Fibroblast of mammary gland (primary cell): ENCODE data around the gene TAP2.

ENCODE experiments used
- DNase-seq: peaks from one replicate; pipeline ENCODE4 v3.0.0-alpha.2; 2010; ENCODE audit warnings: low read depth
- H3K4me3 ChIP-seq: 2 replicates; pipeline ENCODE4 v1.5.1; 2011; ENCODE audit warnings: low read depth, mild to moderate bottlenecking, low read length, moderate library complexity; ENCODE audit not compliant: control insufficient read depth
- CTCF ChIP-seq: conservative IDR thresholded peaks from 2 replicates; pipeline ENCODE4 v1.5.1; 2011; ENCODE audit warnings: low read depth, low read length, inconsistent platforms; ENCODE audit not compliant: control insufficient read depth, insufficient read depth

TAP2 gene

GRCh38 chr6:32833664-32834063, 4.9 kb downstream of the TAP2 start:
- H3K4me3 ChIP-seq = no peak overlapping the region
- no peak for DNase-seq
- no peak for TF ChIP-seq CTCF

GRCh38 chr6:32832535-32832934, 6.0 kb downstream of the TAP2 start:
- H3K4me3 ChIP-seq = no peak overlapping the region
- TF ChIP-seq CTCF = no peak
- no peak for DNase-seq

- H3K4me3 ChIP-seq = no peak overlapping the region
- DNase-seq = no peak
- no peak for TF ChIP-seq CTCF
Measured at GRCh38 chr6:32830936-32831335, 7.6 kb downstream of the TAP2 start.

- no peak for TF ChIP-seq CTCF
- no peak for DNase-seq
- H3K4me3 ChIP-seq = no peak overlapping the region
Measured at GRCh38 chr6:32830017-32830416, 8.5 kb downstream of the TAP2 start.

GRCh38 chr6:32829495-32829894, 9.0 kb downstream of the TAP2 start:
- TF ChIP-seq CTCF = no peak
- H3K4me3 ChIP-seq = no peak overlapping the region
- no peak for DNase-seq

GRCh38 chr6:32827025-32827424, 11.5 kb downstream of the TAP2 start:
- no peak for TF ChIP-seq CTCF
- no peak for DNase-seq
- H3K4me3 ChIP-seq = no peak overlapping the region

GRCh38 chr6:32825966-32826365, 12.6 kb downstream of the TAP2 start:
- DNase-seq = peak; percentile 68
- peak; percentile 33 for TF ChIP-seq CTCF
- no peak overlapping the region for H3K4me3 ChIP-seq
